GM23248 (cell line): ENCODE data around the gene LINGO1.

Experiments used
- EZH2 ChIP-seq: fragments of 200-600 bp; sonication (generic); IDR thresholded peaks from 2 replicates; pipeline ENCODE4 v1.6.1; 2018; ENCODE audit warnings: antibody characterized with exemption, mild to moderate bottlenecking; ENCODE audit not compliant: insufficient read depth, poor library complexity, severe bottlenecking
- EZH2phosphoT487 ChIP-seq: fragments of 200-600 bp; sonication (generic); IDR thresholded peaks from 2 replicates; pipeline ENCODE4 v1.6.1; 2018; ENCODE audit warnings: antibody characterized with exemption, moderate library complexity, mild to moderate bottlenecking, low read depth; ENCODE audit not compliant: insufficient read depth

GRCh38 chr15:77646104-77646694, 13.5 kb upstream of the LINGO1 start:
- TF ChIP-seq EZH2, result no peak
- no peak for TF ChIP-seq EZH2phosphoT487
